Spleen (tissue), 7 donors: ENCODE data around the gene RELB.

Experiments used
- CTCF ChIP-seq, 11 experiments: fragments of 200-600 bp in 7 of 11; fragments of 450-650 bp in 4 of 11; sonication (generic) in 4 of 11; IDR thresholded peaks in 8 of 11; conservative IDR thresholded peaks in 3 of 11; 1 replicate in 7 of 11; 2 replicates in 4 of 11; pipeline versions ENCODE4 v1.4.0 to v1.8.0; 2016 to 2021; ENCODE audit warnings: antibody characterized with exemption in 11 of 11, inconsistent platforms in 4 of 11, mild to moderate bottlenecking in 1 of 11
- POLR2A ChIP-seq, 3 donors: fragments of 450-650 bp; IDR thresholded peaks; one replicate each; pipeline ENCODE4 v1.5.1; 2017; ENCODE audit warnings: antibody characterized with exemption in 3 of 3, mild to moderate bottlenecking in 1 of 3
- POLR2AphosphoS5 ChIP-seq, 3 donors: sonication (generic); formaldehyde crosslinking; IDR thresholded peaks; one replicate each; pipeline ENCODE4 v1.5.1; 2017; ENCODE audit warnings: antibody characterized with exemption in 3 of 3
- donor health status: DM: no; HTN: no; CAD: no; lungs with moderate emphysema.
- donor health status: DM: no; HTN: no; CAD: no.
- donor health status: DM: no; HTN: no; CAD: no.

GRCh38 chr19:45070214-45070613 lies 69.0 kb downstream of the RELB start:
- TF ChIP-seq CTCF (IDR thresholded peaks at IDR 0.05 in 8 of 11, conservative IDR thresholded peaks at IDR 0.05 in 3 of 11) (no peak), POLR2A (IDR thresholded peaks at IDR 0.05) (no peak), POLR2AphosphoS5 (IDR thresholded peaks at IDR 0.05) (no peak)
